ENCODE measurements around the gene ATOH7.
"Not testable (repeated sequence)": the region's sequence is repeated elsewhere in the genome, so short reads cannot be mapped to it uniquely, and the experiment has no call there.

Gene ATOH7

GRCh38 chr10:68231817-68232251 is at the start of gene ATOH7:
Gene ATOH7, minus strand, starts transcription at chr10:68232113. Its CDS starts 436 bp downstream, at chr10:68231677.
- Mint-ChIP-seq H3K27ac (peak within 1 kb of the TSS; percentile 68), H3K27me3 (peaks cover 38 to 45% of the 10 kb centered on the region in 2 donors), H3K9me3 (no peaks in the 10 kb centered on the region), H3K4me1 (peaks cover 3 to 8% of the 10 kb centered on the region in 2 donors), H3K36me3 (no peaks in the 10 kb centered on the region), H3K4me3 (peak within 1 kb of the TSS; percentile 81 to 85)
- DNase-seq (no peak), ATAC-seq (replicated peaks) (no peak)

GRCh38 chr10:68280758-68281157 is 48.8 kb upstream of the ATOH7 start:
- H3K4me1 Mint-ChIP-seq: no peaks in the 10 kb centered on the region
- ATAC-seq (replicated peaks) (no peak), DNase-seq (no peak)
- H3K36me3 Mint-ChIP-seq: peaks cover 5% of the 10 kb centered on the region in 2 donors
- H3K27me3 Mint-ChIP-seq: no peaks in the 10 kb centered on the region
- H3K4me3 Mint-ChIP-seq: no peak overlapping the region
- H3K9me3 Mint-ChIP-seq: peaks cover 9 to 10% of the 10 kb centered on the region in 2 donors
- no peak overlapping the region for H3K27ac Mint-ChIP-seq

DNA sequence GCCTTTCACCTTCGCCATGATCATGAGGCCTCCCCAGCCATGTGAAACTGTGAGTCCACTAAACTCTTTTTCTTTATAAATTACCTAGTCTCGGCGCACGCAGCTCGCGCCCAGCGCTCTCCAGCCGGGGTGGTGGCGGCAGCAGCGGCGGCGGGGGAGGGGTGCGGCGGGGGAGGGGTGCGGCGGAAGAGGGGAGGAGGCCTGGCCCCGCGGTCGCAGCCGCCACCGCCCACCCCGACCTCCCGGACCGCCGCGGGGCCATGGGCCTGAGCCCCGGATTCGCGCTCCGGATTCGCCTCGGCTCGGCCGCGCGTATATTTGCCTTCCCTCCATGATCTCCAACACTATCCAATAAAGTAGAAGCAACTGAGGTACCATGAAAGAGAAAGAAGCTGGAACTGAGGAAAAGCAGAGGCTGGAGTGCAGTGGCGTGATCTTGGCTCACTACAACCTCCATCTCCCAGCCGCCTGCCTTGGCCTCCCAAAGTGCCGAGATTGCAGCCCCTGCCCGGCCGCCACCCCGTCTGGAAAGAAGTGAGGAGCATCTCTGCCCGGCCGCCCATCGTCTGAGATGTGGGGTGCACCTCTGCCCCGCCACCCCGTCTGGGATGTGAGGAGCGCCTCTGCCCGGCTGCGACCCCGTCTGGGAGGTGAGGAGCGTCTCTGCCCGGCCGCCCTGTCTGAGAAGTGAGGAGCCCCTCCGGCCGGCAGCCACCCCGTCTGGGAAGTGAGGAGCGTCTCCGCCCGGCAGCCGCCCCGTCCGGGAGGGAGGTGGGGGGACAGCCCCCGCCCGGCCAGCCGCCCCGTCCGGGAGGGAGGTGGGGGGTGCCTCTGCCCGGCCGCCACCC is 47.2 kb upstream of the ATOH7 start:
- not testable (repeated sequence) for ATAC-seq (replicated peaks); H3K27ac Mint-ChIP-seq; DNase-seq; H3K36me3 Mint-ChIP-seq; H3K27me3 Mint-ChIP-seq; H3K4me1 Mint-ChIP-seq; H3K4me3 Mint-ChIP-seq
- H3K9me3 Mint-ChIP-seq: peaks cover 9 to 10% of the 10 kb centered on the region in 2 donors

GRCh38 chr10:68277814-68278213 is 45.9 kb upstream of the ATOH7 start:
- not testable (repeated sequence) for H3K27me3 Mint-ChIP-seq; ATAC-seq (replicated peaks); H3K36me3 Mint-ChIP-seq; H3K27ac Mint-ChIP-seq; H3K4me1 Mint-ChIP-seq; DNase-seq; H3K4me3 Mint-ChIP-seq
- peaks cover 9 to 10% of the 10 kb centered on the region in 2 donors for H3K9me3 Mint-ChIP-seq

GRCh38 chr10:68276224-68276623 is 44.3 kb upstream of the ATOH7 start:
- Mint-ChIP-seq H3K4me1 (no peaks in the 10 kb centered on the region), H3K4me3 (no peak overlapping the region), H3K27me3 (no peaks in the 10 kb centered on the region), H3K9me3 (peaks cover 9 to 10% of the 10 kb centered on the region in 2 donors), H3K36me3 (peaks cover 5% of the 10 kb centered on the region in 2 donors), H3K27ac (no peak overlapping the region)
- DNase-seq (no peak), ATAC-seq (replicated peaks) (no peak)

GRCh38 chr10:68275600-68276126 is 43.8 kb upstream of the ATOH7 start:
- Mint-ChIP-seq H3K27me3 (no peaks in the 10 kb centered on the region), H3K9me3 (peaks cover 9 to 10% of the 10 kb centered on the region in 2 donors), H3K27ac (no peak overlapping the region), H3K4me3 (no peak overlapping the region), H3K36me3 (peaks cover 5% of the 10 kb centered on the region in 2 donors), H3K4me1 (no peaks in the 10 kb centered on the region)
- ATAC-seq (replicated peaks) (no peak), DNase-seq (no peak)

DNA sequence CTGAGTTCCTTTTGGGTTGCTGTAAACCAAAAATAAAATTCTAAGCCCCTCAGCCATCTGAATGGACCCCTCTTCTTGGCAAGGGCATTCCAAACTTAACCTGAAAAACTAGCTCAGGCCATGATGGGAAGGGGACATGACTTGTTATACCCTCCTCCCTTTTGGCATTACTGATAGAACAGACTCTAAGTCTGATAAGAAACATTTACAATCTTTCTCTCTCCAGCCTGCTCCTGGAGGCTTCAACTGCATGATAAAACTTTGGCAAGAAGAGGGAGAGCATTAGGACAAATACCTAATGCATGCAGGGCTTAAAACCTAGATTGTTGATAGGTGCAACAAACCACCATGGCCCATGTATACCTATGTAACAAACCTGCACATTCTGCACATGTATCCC is 40.9 kb upstream of the ATOH7 start:
- Mint-ChIP-seq H3K9me3 (peaks cover 6 to 7% of the 10 kb centered on the region in 2 donors), H3K4me1 (no peaks in the 10 kb centered on the region), H3K4me3 (no peak overlapping the region), H3K27me3 (no peaks in the 10 kb centered on the region), H3K27ac (no peak overlapping the region), H3K36me3 (peaks cover 0 to 3% of the 10 kb centered on the region in 2 donors)
- ATAC-seq (replicated peaks) (no peak), DNase-seq (no peak)

DNA sequence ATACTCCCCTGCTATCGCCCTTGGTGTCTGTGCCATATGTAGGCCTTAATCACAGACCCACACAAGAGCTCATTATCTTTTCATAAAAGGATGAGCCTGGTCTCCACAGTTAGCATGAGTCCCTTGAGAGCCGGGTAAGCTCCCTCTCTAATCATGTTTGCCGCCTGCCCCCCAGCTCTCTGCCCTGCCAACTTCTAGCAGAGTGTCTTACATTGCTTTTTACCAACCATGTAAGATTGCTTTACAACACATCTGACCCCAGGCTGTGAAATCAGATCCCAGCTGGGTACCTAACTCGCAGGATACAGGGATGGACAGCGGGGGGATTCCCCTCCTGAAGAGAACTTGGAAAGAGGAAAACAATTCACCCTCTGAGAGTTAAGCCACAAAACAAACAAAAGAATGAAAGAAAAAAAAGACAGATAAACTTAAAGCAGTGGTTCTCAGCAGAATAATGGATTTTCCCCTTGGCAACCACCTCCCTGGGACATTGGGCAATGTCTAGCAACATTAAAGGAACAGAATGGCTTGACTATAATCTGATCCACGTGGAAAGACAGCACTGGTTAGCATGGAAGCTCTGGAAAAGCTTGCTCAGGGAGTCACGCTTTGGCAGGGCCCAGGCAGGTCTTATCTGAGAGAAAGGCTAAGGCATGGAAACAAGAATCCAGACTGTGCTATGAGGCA is 39.4 kb upstream of the ATOH7 start:
- no peaks in the 10 kb centered on the region for H3K4me1 Mint-ChIP-seq
- ATAC-seq (replicated peaks) (no peak), DNase-seq (no peak)
- H3K4me3 Mint-ChIP-seq: no peak overlapping the region
- H3K27ac Mint-ChIP-seq: no peak overlapping the region
- H3K9me3 Mint-ChIP-seq: no peaks in the 10 kb centered on the region
- H3K27me3 Mint-ChIP-seq: no peaks in the 10 kb centered on the region
- H3K36me3 Mint-ChIP-seq: no peaks in the 10 kb centered on the region

- Mint-ChIP-seq H3K4me3 (no peak overlapping the region), H3K27me3 (no peaks in the 10 kb centered on the region), H3K9me3 (no peaks in the 10 kb centered on the region), H3K36me3 (no peaks in the 10 kb centered on the region), H3K4me1 (no peaks in the 10 kb centered on the region), H3K27ac (no peak overlapping the region)
- DNase-seq (no peak), ATAC-seq (replicated peaks) (no peak)
Observed at GRCh38 chr10:68269562-68270290, 37.8 kb upstream of the ATOH7 start.

GRCh38 chr10:68261132-68261856 is 29.4 kb upstream of the ATOH7 start:
- H3K36me3 Mint-ChIP-seq: peaks cover 0 to 3% of the 10 kb centered on the region in 2 donors
- no peak overlapping the region for H3K27ac Mint-ChIP-seq
- ATAC-seq (replicated peaks) (no peak), DNase-seq (no peak)
- no peaks in the 10 kb centered on the region for H3K4me1 Mint-ChIP-seq
- H3K27me3 Mint-ChIP-seq: peaks cover 0 to 5% of the 10 kb centered on the region in 2 donors
- H3K4me3 Mint-ChIP-seq: no peak overlapping the region
- peaks cover 4 to 5% of the 10 kb centered on the region in 2 donors for H3K9me3 Mint-ChIP-seq

GRCh38 chr10:68253346-68253745 is 21.4 kb upstream of the ATOH7 start:
- no peak overlapping the region for H3K27ac Mint-ChIP-seq
- ATAC-seq (replicated peaks) (no peak), DNase-seq (no peak)
- H3K4me3 Mint-ChIP-seq: no peak overlapping the region
- H3K36me3 Mint-ChIP-seq: no peaks in the 10 kb centered on the region
- H3K9me3 Mint-ChIP-seq: no peaks in the 10 kb centered on the region
- peaks cover 11 to 16% of the 10 kb centered on the region in 2 donors for H3K4me1 Mint-ChIP-seq
- peaks cover 0 to 5% of the 10 kb centered on the region in 2 donors for H3K27me3 Mint-ChIP-seq

DNA sequence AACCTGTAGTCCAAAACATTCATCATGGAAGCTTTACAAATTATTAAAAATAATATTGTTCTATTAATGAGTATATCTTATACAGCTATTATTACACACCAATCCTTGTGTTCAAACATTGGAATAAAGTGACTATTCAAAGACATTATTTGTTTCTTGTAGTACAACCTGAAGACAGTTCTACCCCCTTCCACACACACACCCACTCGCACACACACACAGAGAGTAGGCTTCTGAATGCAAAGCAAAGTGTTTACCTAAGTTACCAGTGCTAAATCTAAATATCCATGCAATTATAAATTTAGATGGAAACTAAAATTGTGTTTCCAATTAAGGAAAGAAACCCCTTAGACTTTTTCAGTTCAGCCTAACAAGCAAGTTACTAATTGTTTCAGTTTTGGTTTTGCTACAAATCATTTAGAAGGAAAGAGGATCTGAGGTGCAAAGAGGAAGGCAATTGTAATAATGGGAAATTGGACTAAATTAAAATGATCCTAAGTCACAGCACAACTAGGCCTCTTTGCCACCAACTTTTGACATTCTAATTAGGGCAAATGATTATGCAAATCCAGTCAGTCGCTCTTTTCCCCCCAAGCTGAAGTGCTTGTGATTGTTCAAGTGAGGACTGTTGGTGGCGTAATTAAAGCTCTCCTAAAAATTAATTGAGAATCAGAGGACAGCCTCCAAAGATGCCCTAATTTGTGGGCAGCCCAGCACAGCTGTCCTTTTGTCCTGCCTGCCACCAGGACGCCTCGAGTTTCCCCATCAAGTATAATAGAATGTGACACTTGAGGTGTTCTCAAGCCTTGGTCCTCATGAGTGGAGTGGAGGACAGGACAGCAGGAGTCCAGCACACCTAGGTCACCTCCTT is 19.9 kb upstream of the ATOH7 start:
- Mint-ChIP-seq H3K9me3 (no peaks in the 10 kb centered on the region), H3K27me3 (peaks cover 0 to 4% of the 10 kb centered on the region in 2 donors), H3K27ac (peak overlapping the region; percentile 73), H3K36me3 (no peaks in the 10 kb centered on the region), H3K4me3 (peak overlapping the region in 1 of 2 donors; percentile 28), H3K4me1 (peaks cover 11 to 16% of the 10 kb centered on the region in 2 donors)
- peak; percentile 61 to 67 for ATAC-seq (replicated peaks)
- no peak for DNase-seq

DNA sequence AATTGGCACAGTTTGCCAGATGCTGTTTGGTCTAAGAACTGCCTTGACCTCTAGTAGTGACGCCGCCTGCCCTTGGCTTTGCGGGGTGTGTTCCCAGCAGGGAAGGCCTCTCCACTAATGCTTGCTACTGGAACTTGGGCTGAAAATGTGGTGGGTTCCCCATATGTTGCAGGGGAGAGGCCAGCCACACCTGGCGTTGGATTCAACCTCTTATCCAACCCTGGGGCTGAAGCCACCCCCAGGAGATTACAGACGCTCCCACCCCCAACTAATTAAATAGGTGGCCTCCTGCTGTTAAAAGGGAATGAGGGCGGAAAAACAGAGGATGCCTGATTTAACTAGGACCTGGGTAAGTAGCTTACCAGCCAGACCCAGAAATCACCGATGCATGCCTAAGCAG is 19.2 kb upstream of the ATOH7 start:
- no peaks in the 10 kb centered on the region for H3K27me3 Mint-ChIP-seq
- DNase-seq: no peak
- no peak for ATAC-seq (replicated peaks)
- no peaks in the 10 kb centered on the region for H3K9me3 Mint-ChIP-seq
- no peak overlapping the region for H3K4me3 Mint-ChIP-seq
- H3K36me3 Mint-ChIP-seq: no peaks in the 10 kb centered on the region
- H3K27ac Mint-ChIP-seq: no peak overlapping the region
- H3K4me1 Mint-ChIP-seq: peaks cover 11 to 16% of the 10 kb centered on the region in 2 donors

Measured in stimulated activated naive B cell treated with anti-CD40 and anti-IgM and Interleukin-4, amounts not matched to agents 10 μg/mL and 1 μg/mL and 100 μg/mL, for 72 hours (primary cell).